ENCODE measurements around the gene CNTN4. TPM values are rescaled to one million over a fixed set of nuclear protein-coding genes. Genes with fewer than 3 reads are reported as not detected.

Gene CNTN4
- total RNA-seq, 1 donor from 2014 or later = 16.1 TPM

DNA sequence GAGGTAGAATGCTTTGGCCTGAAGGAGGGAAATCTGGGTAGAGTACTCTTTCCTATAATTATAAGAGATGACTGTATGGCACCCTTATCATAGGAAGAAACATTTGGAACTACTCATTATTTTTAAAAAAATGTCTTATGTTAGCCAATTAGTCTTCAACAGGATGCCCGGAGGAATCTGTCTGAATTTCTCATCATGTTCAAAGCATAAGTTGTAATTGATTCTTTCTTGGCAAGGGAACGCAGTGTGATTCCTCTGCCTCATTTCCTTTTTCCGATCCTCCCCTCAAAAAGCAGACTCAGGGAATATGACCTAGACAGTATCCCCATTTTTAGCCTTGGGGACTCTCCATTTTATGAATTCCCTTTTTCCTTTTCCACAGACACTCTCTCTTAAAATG is 846.5 kb downstream of the CNTN4 start:
- Mint-ChIP-seq H3K4me3 (ENCODE audit: low read depth) (no peak overlapping the region), H3K36me3 (ENCODE audit: insufficient read depth) (no peaks in the 10 kb centered on the region), H3K27me3 (no peaks in the 10 kb centered on the region), H3K27ac (no peak overlapping the region), H3K4me1 (ENCODE audit: low read depth) (no peaks in the 10 kb centered on the region), H3K9me3 (ENCODE audit: low read depth) (no peaks in the 10 kb centered on the region)
- TF ChIP-seq, protein P1, sequence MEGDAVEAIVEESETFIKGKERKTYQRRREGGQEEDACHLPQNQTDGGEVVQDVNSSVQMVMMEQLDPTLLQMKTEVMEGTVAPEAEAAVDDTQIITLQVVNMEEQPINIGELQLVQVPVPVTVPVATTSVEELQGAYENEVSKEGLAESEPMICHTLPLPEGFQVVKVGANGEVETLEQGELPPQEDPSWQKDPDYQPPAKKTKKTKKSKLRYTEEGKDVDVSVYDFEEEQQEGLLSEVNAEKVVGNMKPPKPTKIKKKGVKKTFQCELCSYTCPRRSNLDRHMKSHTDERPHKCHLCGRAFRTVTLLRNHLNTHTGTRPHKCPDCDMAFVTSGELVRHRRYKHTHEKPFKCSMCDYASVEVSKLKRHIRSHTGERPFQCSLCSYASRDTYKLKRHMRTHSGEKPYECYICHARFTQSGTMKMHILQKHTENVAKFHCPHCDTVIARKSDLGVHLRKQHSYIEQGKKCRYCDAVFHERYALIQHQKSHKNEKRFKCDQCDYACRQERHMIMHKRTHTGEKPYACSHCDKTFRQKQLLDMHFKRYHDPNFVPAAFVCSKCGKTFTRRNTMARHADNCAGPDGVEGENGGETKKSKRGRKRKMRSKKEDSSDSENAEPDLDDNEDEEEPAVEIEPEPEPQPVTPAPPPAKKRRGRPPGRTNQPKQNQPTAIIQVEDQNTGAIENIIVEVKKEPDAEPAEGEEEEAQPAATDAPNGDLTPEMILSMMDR (IDR thresholded peaks at IDR 0.05; ENCODE audit: unreplicated experiment) = no peak
- DNase-seq (ENCODE audit: low spot score, unreplicated experiment) = no peak

DNA sequence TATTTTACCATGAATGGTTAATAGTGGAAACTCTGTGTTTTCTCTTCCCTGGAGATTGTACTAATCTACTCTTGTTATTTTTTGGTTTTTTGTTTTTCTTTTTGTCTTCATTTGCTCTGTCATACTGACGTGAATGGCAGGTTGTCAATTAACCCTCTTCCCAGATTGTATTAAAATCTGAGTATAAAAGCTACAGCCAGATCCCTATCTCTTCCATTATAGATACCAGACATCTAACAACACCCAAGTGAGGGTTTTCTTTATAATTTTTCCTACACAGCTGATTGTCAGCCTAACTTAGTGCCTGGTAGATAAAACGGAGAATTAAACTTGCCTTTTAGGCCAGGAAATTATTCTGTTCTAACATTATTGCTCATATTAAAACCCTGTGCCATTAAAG is 848.9 kb downstream of the CNTN4 start:
- H3K4me1 Mint-ChIP-seq (ENCODE audit: low read depth) = no peaks in the 10 kb centered on the region
- H3K9me3 Mint-ChIP-seq (ENCODE audit: low read depth) = no peaks in the 10 kb centered on the region
- DNase-seq (ENCODE audit: low spot score, unreplicated experiment) = no peak
- no peak overlapping the region for H3K4me3 Mint-ChIP-seq (ENCODE audit: low read depth)
- H3K27ac Mint-ChIP-seq = no peak overlapping the region
- TF ChIP-seq, protein P1 (IDR thresholded peaks at IDR 0.05; ENCODE audit: unreplicated experiment) = no peak
- H3K27me3 Mint-ChIP-seq = no peaks in the 10 kb centered on the region
- H3K36me3 Mint-ChIP-seq (ENCODE audit: insufficient read depth) = no peaks in the 10 kb centered on the region

DNA sequence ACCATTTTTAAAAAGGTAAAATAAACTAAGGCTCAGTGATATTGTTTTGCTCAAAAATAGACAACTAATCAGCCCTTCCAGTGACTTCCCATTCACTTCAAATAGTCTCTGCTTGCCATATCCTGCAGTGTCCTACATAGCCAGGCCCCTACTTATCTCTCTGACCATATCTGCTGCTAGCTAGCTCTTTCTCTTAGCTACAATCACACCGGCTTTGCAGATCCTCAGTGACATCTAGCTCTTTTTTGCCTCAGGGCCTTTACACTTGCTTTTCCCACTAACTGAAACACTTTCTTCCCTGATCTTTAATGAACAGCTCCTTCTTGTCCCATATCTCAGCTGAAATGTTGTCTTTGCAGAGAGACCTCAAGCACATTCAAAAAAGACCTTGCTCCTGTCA is 850.2 kb downstream of the CNTN4 start:
- no peaks in the 10 kb centered on the region for H3K9me3 Mint-ChIP-seq (ENCODE audit: low read depth)
- H3K36me3 Mint-ChIP-seq (ENCODE audit: insufficient read depth) = no peaks in the 10 kb centered on the region
- TF ChIP-seq, protein P1 (IDR thresholded peaks at IDR 0.05; ENCODE audit: unreplicated experiment) = no peak
- no peaks in the 10 kb centered on the region for H3K4me1 Mint-ChIP-seq (ENCODE audit: low read depth)
- H3K27ac Mint-ChIP-seq = no peak overlapping the region
- no peak overlapping the region for H3K4me3 Mint-ChIP-seq (ENCODE audit: low read depth)
- no peaks in the 10 kb centered on the region for H3K27me3 Mint-ChIP-seq
- DNase-seq (ENCODE audit: low spot score, unreplicated experiment) = no peak

DNA sequence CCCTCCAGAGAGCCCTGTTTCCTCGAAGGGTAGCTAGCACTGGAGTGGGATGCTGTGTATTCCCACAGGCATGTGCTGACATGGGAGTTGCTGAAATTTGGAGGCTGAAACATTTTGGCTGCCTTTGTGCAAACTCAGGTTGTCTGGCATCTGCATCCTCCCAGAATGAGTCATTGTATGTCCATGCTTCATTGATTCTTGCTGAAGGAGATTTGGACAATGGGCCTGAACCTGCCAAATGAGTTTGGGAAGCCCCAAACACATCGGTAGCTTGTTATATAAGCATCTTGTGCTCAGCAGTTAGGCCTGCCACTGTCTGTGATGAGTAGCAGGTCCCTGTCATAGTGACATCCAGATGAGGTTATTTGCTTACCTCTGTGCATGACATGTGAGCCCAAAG is 851.5 kb downstream of the CNTN4 start:
- Mint-ChIP-seq H3K36me3 (ENCODE audit: insufficient read depth) (no peaks in the 10 kb centered on the region), H3K27me3 (no peaks in the 10 kb centered on the region), H3K4me1 (ENCODE audit: low read depth) (no peaks in the 10 kb centered on the region), H3K4me3 (ENCODE audit: low read depth) (no peak overlapping the region), H3K9me3 (ENCODE audit: low read depth) (no peaks in the 10 kb centered on the region), H3K27ac (no peak overlapping the region)
- DNase-seq (ENCODE audit: low spot score, unreplicated experiment) = no peak
- TF ChIP-seq, protein P1 (IDR thresholded peaks at IDR 0.05; ENCODE audit: unreplicated experiment) = no peak

DNA sequence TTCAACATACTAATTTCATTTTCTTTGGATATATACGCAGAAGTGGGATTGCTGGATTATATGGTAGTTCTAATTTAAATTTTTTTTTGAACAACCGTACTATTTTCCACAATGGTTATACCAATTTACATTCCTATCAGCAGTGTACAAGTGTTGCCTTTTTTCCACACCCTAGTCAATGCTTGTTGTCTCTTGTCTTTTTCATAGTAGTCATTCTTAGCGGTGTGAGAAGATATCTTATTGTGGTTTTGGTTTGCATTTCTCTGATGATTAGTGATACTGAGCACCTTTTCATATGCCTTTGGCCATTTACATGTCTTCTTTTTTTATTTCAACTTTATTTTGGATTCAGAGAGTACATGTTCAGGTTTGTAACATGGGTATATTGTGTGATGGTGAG is 858.4 kb downstream of the CNTN4 start:
- TF ChIP-seq, protein P1 (IDR thresholded peaks at IDR 0.05; ENCODE audit: unreplicated experiment) = no peak
- Mint-ChIP-seq H3K36me3 (ENCODE audit: insufficient read depth) (no peaks in the 10 kb centered on the region), H3K9me3 (ENCODE audit: low read depth) (peaks cover 2% of the 10 kb centered on the region), H3K27me3 (no peaks in the 10 kb centered on the region), H3K4me3 (ENCODE audit: low read depth) (no peak overlapping the region), H3K4me1 (ENCODE audit: low read depth) (no peaks in the 10 kb centered on the region), H3K27ac (no peak overlapping the region)
- no peak for DNase-seq (ENCODE audit: low spot score, unreplicated experiment)

All from progenitor cell of endocrine pancreas (in vitro differentiated cells).